Hypothalamus (tissue), 51 donors: Measurements from ENCODE around the gene TSPEAR.
"Not testable (repeated sequence)": the region's sequence is repeated elsewhere in the genome, so short reads cannot be mapped to it uniquely, and the experiment has no call there.

Source experiments
- DNase-seq, 51 donors: peaks; one replicate each; lab custom pipeline; 2025; lab: John Stamatoyannopoulos, UW

TSPEAR gene

GRCh38 chr21:44687671-44688070 is 23.7 kb downstream of the TSPEAR start:
- no peak for DNase-seq

- no peak for DNase-seq
These were observed 24.4 kb downstream of the TSPEAR start for GRCh38 chr21:44686843-44687561.

GRCh38 chr21:44686000-44686781 is 25.2 kb downstream of the TSPEAR start:
- DNase-seq = no peak

- DNase-seq = not testable (repeated sequence)
These were observed 26.3 kb downstream of the TSPEAR start for GRCh38 chr21:44685050-44685449.

- no peak for DNase-seq
These were observed 26.9 kb downstream of the TSPEAR start for GRCh38 chr21:44684483-44684882.

- DNase-seq = no peak
These were observed 27.3 kb downstream of the TSPEAR start for GRCh38 chr21:44684077-44684476.

GRCh38 chr21:44682580-44683151 is 28.7 kb downstream of the TSPEAR start:
- DNase-seq = no peak

GRCh38 chr21:44681861-44682579 is 29.4 kb downstream of the TSPEAR start, which contains the start of gene KRTAP12-1:
Gene KRTAP12-1, minus strand, starts transcription at chr21:44682163. Its CDS starts 40 bp downstream, at chr21:44682123.
- no peak for DNase-seq

- no peak for DNase-seq
These were observed 30.2 kb downstream of the TSPEAR start for GRCh38 chr21:44681152-44681551.

GRCh38 chr21:44677881-44678280 is 33.5 kb downstream of the TSPEAR start:
- no peak for DNase-seq

GRCh38 chr21:44671911-44672310 is 39.5 kb downstream of the TSPEAR start:
- no peak for DNase-seq

- no peak for DNase-seq
These were observed 40.5 kb downstream of the TSPEAR start for GRCh38 chr21:44670642-44671432.

- DNase-seq = no peak
These were observed 43.8 kb downstream of the TSPEAR start for GRCh38 chr21:44667612-44668011.

- no peak for DNase-seq
These were observed 44.7 kb downstream of the TSPEAR start, which contains the start of gene KRTAP12-2 for GRCh38 chr21:44666401-44667320. Gene KRTAP12-2, minus strand, starts transcription at chr21:44666927. Its CDS starts 41 bp downstream, at chr21:44666886.

GRCh38 chr21:44664691-44665090 is 46.7 kb downstream of the TSPEAR start:
- DNase-seq = no peak

- not testable (repeated sequence) for DNase-seq
These were observed 49.8 kb downstream of the TSPEAR start for GRCh38 chr21:44661567-44661966.

- no peak for DNase-seq
These were observed 52.3 kb downstream of the TSPEAR start for GRCh38 chr21:44658913-44659595.

- DNase-seq = no peak
These were observed 52.8 kb downstream of the TSPEAR start for GRCh38 chr21:44658541-44658910.
